ENCODE data around the gene GADD45A. TPM values are rescaled to one million over a fixed set of nuclear protein-coding genes. Genes with fewer than 3 reads are reported as not detected.
A peak's percentile ranks its signal among the peaks of the same experiment; 100 is the strongest.
"Not testable (repeated sequence)": the region's sequence is repeated elsewhere in the genome, so short reads cannot be mapped to it uniquely, and the experiment has no call there.

GADD45A gene
- total and polyA plus RNA-seq, 12 donors: 5.3 to 26.9 (median 13.1) TPM

- no peak for DNase-seq
- TF ChIP-seq, protein P1, sequence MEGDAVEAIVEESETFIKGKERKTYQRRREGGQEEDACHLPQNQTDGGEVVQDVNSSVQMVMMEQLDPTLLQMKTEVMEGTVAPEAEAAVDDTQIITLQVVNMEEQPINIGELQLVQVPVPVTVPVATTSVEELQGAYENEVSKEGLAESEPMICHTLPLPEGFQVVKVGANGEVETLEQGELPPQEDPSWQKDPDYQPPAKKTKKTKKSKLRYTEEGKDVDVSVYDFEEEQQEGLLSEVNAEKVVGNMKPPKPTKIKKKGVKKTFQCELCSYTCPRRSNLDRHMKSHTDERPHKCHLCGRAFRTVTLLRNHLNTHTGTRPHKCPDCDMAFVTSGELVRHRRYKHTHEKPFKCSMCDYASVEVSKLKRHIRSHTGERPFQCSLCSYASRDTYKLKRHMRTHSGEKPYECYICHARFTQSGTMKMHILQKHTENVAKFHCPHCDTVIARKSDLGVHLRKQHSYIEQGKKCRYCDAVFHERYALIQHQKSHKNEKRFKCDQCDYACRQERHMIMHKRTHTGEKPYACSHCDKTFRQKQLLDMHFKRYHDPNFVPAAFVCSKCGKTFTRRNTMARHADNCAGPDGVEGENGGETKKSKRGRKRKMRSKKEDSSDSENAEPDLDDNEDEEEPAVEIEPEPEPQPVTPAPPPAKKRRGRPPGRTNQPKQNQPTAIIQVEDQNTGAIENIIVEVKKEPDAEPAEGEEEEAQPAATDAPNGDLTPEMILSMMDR (IDR thresholded peaks at IDR 0.05): no peak
- TF ChIP-seq POLR2A (IDR thresholded peaks at IDR 0.05): no peak
- Histone ChIP-seq H3K36me3 (replicated peaks in 1 of 2) (no peaks in the 10 kb centered on the region), H3K9me3 (replicated peaks in 1 of 3) (no peaks in the 10 kb centered on the region), H3K27ac (no peak overlapping the region), H3K27me3 (no peaks in the 10 kb centered on the region), H3K4me1 (replicated peaks in 1 of 2) (peaks cover 0 to 25% of the 10 kb centered on the region in 2 donors), H3K4me3 (no peak overlapping the region)
- intact Hi-C loops (cut with DNase I): no loop called here
- 91 to 95% (median 93%) methylated on average over 2 of the region's 2 CpGs for WGBS, 4 donors
Measured at GRCh38 chr1:67729872-67730271, 44.9 kb downstream of the GADD45A start.

GRCh38 chr1:67730312-67730711 lies 45.3 kb downstream of the GADD45A start:
- H3K27ac ChIP-seq; H3K4me3 ChIP-seq; intact Hi-C loops (cut with DNase I); DNase-seq; H3K27me3 ChIP-seq; H3K9me3 ChIP-seq (replicated peaks in 1 of 3); H3K36me3 ChIP-seq (replicated peaks in 1 of 2): not testable (repeated sequence)
- WGBS, 4 donors: 94 to 97% (median 96%) methylated on average over 9 of the region's 9 CpGs
- H3K4me1 ChIP-seq (replicated peaks in 1 of 2): peaks cover 0 to 21% of the 10 kb centered on the region in 2 donors

DNA sequence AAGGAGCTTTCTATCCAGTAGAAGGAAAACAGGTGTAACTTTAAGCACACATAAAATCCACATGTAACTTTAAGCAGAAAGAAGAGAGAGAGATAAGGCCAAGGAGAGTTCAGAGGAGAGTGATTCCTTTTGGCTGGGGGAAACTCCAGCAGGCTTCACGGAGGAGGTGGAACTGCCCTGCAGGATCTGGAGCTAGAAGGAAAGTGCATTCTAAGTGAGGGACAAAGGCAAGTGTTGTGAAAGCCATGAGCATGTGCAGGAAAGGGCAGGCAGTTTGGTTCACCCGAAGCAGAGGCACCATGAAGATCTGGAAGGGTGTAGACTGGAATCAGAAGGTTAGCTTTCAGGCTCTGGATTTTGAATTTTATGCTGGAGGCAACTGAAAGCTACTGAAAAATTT lies 46.3 kb downstream of the GADD45A start:
- no peak for DNase-seq
- TF ChIP-seq POLR2A (IDR thresholded peaks at IDR 0.05): no peak
- TF ChIP-seq, protein P1 (IDR thresholded peaks at IDR 0.05): no peak
- Histone ChIP-seq H3K4me3 (no peak overlapping the region), H3K27me3 (no peaks in the 10 kb centered on the region), H3K4me1 (replicated peaks in 1 of 2) (peaks cover 2 to 27% of the 10 kb centered on the region in 2 donors), H3K36me3 (replicated peaks in 1 of 2) (no peaks in the 10 kb centered on the region), H3K27ac (no peak overlapping the region), H3K9me3 (replicated peaks in 1 of 3) (no peaks in the 10 kb centered on the region)
- WGBS, 4 donors: 80 to 88% (median 84%) methylated on average over 2 of the region's 2 CpGs
- intact Hi-C loops (cut with DNase I): no loop called here

GRCh38 chr1:67732750-67733151 lies 47.8 kb downstream of the GADD45A start:
- H3K27ac ChIP-seq: peak overlapping the region in 1 of 5 donors; percentile 20
- H3K36me3 ChIP-seq (replicated peaks in 1 of 2): no peaks in the 10 kb centered on the region
- TF ChIP-seq, protein P1 (IDR thresholded peaks at IDR 0.05): no peak
- no peak for TF ChIP-seq POLR2A (IDR thresholded peaks at IDR 0.05)
- no peak overlapping the region for H3K4me3 ChIP-seq
- H3K9me3 ChIP-seq (replicated peaks in 1 of 3): no peaks in the 10 kb centered on the region
- WGBS, 4 donors: 30 to 44% (median 35%) methylated on average over 6 of the region's 6 CpGs
- peak in 5 of 7 donors; percentile 32 to 57 (median 41) for DNase-seq
- intact Hi-C loops (cut with DNase I): no loop called here
- peaks cover 5 to 35% of the 10 kb centered on the region in 2 donors for H3K4me1 ChIP-seq (replicated peaks in 1 of 2)
- no peaks in the 10 kb centered on the region for H3K27me3 ChIP-seq

GRCh38 chr1:67733681-67734322 lies 48.8 kb downstream of the GADD45A start:
- Histone ChIP-seq H3K4me3 (no peak overlapping the region), H3K27ac (peak overlapping the region in 1 of 5 donors; percentile 19), H3K27me3 (no peaks in the 10 kb centered on the region), H3K4me1 (replicated peaks in 1 of 2) (peaks cover 5 to 35% of the 10 kb centered on the region in 2 donors), H3K9me3 (replicated peaks in 1 of 3) (no peaks in the 10 kb centered on the region), H3K36me3 (replicated peaks in 1 of 2) (no peaks in the 10 kb centered on the region)
- DNase-seq: no peak
- intact Hi-C loops (cut with DNase I): no loop called here
- 58 to 77% (median 60%) methylated on average over 4 of the region's 4 CpGs for WGBS, 4 donors
- TF ChIP-seq, protein P1 (IDR thresholded peaks at IDR 0.05): no peak
- no peak for TF ChIP-seq POLR2A (IDR thresholded peaks at IDR 0.05)
